HG03439 (cell line): ENCODE results near the gene SAMM50.
A peak's percentile ranks its signal among the peaks of the same experiment; 100 is the strongest.

Source experiments
- ATAC-seq: cut with Tn5 transposase; IDR thresholded peaks from one replicate; pipeline ENCODE4 v1.9.1; 2021; ENCODE audit warnings: mild to moderate bottlenecking, moderate library complexity; ENCODE audit not compliant: unreplicated experiment

SAMM50 gene

GRCh38 chr22:43945632-43946383 is 9.4 kb upstream of the SAMM50 start:
- no peak for ATAC-seq

- no peak for ATAC-seq
Measured at GRCh38 chr22:43946384-43946667, 8.9 kb upstream of the SAMM50 start.

DNA sequence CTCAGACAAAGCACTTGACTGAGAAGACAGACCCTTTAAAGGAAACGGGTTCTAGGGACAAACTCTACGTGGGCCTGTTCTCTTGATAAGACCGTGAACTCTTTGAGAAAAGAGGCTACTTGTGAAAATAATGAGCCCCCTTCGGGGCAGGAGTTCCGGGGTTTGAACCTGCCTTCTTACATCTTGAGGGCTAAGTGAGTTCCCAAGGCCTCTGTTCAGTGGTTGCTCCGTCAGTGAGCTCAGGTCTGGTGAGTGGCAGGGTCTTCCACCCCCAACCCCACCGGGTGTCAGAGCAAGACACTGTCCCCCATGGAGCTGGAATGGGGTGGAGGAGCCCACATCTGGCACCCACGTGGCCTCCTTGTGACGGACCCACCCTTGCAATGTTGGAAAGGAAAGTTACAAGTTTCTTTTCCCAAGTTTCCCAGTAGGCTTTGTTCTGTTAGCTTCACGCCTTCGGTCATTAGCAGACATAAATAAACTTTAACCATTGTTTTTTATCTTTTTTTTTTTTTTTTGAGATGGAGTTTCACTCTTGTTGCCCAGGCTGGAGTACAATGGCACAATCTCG is 6.3 kb upstream of the SAMM50 start:
- no peak for ATAC-seq

DNA sequence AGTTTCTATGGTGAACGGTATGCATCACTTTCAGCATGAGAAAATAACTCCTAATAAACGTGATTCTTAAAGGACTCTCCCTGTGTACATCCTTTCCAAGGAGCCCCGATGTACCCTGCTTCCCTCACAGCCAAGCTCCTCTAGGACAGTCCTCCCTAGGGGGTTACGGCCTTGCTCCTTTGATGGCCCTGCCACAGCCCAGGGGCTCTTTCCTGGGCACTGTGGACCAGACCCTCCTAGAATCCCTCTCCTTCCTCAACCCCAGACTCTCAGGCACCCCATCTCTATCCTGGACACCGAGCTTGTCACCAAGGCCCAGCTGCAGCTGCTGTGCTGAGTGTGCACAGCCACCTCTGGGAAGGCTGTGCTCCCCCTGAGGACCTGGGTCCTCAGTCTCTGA is 3.9 kb upstream of the SAMM50 start:
- no peak for ATAC-seq

- ATAC-seq, result no peak
Measured at GRCh38 chr22:43951966-43952365, 3.3 kb upstream of the SAMM50 start.

DNA sequence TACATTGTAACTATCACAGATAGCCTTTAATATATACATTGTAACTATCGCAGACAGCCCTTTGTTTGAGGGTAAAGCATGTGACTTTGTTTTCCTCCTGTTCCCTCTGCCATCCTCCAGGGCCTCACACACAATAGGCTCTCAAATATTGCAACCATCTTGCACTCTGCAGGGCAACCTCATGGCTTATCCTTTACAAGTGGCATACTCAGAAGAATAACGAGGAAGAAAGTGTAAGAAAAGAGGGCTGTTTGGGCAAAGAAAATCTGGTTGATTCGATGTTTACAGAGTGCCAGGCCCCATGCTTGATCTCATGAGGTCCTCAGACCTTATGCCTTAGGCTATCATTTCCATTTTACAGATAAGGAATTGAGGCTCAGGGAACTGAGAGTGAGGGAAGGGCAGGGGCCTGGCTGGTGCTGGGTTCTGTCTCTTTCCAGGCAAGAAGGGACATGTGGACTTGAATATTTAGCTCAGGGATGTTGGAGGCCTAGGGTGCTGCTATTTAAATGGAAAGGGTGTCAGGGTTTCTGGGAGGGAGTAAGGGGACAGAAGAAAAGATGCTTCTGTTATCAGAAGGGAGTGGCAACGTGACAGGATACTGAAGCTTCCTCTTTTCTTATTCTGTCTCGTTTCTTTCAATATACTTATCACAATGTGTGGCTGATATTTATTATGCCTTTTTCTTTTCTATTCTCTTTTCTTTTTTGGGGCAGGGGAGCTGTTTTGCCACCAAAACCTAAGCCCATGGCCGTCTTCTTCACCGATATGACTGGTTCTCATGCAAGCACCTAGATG is 1.1 kb upstream of the SAMM50 start:
- no peak for ATAC-seq

GRCh38 chr22:43955883-43956782 is 891 bp downstream of the SAMM50 start:
- ATAC-seq, result peak; percentile 18

- no peak for ATAC-seq
Measured at GRCh38 chr22:43956805-43957463, 1.7 kb downstream of the SAMM50 start.

DNA sequence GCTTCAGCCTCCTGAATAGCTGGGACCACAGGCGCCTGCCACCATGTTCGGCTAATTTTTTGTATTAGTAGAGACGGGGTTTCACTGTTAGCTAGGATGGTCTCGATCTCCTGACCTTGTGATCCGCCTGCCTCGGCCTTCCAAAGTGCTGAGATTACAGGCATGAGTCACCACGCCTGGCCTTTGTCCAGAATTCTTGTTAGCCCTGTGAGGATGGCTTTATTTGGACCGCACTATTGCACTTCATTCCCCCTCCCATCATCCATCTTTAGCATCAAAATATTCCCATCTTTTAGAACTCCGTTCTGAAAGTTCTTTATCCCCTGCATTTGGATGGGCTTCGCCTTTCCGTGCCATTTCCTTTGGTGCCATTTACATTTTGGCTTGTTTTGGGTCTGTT is 2.6 kb downstream of the SAMM50 start:
- no peak for ATAC-seq

GRCh38 chr22:43964314-43964857 is 9.1 kb downstream of the SAMM50 start:
- no peak for ATAC-seq

DNA sequence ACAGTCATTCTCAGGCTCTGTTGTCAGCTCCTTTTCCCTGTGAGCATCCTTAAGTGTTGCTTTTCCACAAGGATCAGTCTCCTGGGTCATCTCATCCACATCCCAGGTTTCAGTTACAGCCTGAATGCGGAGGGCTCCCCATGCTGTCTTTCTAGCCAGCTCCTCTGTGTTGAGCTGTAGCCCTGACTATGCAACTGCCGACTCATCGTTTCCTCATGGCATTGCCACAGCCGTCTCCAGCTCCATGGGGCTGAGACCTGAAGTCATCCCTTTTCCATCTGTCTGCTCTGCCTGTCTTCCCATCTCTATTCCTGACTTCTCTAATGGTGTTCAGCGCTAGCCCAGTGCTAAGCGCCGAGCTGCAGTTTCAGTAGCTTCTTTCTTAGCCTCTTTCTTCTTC is 11.8 kb downstream of the SAMM50 start:
- ATAC-seq, result no peak

- no peak for ATAC-seq
Measured at GRCh38 chr22:43968614-43969013, 13.4 kb downstream of the SAMM50 start.

- ATAC-seq, result no peak
Measured at GRCh38 chr22:43969021-43969878, 14.0 kb downstream of the SAMM50 start.

DNA sequence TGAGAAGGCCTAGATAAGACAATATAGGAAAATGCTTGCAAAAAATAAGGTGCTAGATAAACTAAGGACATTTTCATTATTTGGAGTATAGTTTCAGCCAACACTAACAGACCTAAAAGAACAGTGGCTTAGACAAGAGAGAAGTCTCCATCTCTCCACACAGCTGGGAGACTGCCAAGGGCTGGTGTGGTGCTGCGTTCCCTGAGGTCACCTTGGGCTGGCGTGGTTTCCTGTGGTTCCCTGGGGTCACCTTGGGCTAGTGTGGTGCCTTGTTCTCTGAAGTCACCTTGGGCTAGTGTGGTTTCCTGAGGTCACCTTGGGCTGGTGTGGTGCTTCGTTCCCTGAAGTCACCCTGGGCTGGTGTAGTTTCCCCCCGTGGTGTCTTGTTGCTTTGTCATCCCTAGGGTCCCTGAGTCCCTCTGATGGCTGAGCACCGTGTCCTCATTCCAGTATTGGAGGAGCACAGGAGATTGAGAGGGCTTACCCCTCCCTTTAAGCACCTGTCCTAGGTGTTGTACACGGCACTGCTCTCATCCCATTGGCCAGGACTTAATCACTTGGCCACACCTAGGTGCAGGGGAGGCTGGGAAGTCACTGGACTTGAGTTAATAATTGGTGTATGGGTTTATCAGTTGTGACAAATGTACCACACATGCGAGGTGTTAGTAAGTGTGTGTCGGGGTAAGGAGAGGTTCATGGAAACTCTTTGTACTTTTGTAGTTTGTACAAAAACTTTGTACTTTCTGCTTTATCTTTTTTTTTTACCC is 14.9 kb downstream of the SAMM50 start:
- no peak for ATAC-seq

- ATAC-seq, result no peak
Measured at GRCh38 chr22:43971112-43971511, 15.9 kb downstream of the SAMM50 start.

DNA sequence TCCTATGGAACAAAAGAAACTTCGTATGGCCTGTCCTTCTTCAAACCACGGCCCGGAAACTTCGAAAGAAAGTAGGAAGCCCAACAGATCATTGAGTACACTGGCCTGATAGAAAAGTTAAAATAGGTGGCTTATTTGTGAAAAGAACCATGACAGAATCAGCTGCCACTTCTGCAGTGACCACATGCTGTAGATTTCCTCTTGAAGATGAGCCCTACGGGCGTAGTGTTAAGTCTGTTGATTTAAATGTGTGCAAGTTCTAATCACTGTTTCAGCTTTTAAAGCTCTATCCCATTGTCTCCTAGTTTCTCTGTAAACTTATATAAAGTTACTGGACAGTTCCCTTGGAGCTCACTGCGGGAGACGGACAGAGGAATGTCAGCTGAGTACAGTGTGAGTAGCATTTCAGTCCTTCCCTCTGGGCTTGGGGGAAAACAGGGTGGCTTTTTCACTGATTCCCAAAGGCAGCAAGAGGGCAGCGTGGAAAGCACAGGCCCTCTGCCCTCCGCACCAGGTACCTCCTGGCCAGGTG is 17.8 kb downstream of the SAMM50 start:
- no peak for ATAC-seq

- no peak for ATAC-seq
Measured at GRCh38 chr22:43974028-43974545, 18.8 kb downstream of the SAMM50 start.

DNA sequence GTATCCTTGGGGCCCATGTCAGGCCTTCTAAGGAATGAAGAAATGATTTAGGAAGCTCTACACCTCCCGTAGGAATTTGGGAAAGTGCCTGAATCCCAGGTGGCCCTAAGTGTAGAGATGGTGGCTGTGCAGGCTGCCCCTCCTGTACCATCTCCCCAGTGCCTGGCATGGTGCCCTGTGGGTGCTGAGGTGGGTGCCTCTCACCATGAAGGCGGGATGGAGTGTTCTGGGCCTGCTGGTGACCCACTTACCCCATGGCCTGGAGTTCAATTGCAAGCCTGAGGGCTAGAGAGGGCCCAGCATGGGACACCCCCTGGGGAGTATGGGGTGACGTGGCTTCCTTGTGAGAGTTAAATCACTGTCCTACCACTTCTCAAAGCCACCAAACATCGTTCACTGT is 19.8 kb downstream of the SAMM50 start:
- ATAC-seq, result no peak
